ENCODE results near the gene ABCB6. TPM values are rescaled to one million over a fixed set of nuclear protein-coding genes. Genes with fewer than 3 reads are reported as not detected.

ABCB6 gene
- total RNA-seq, 1 experiment from 2014 or later, result 68.6 TPM

DNA sequence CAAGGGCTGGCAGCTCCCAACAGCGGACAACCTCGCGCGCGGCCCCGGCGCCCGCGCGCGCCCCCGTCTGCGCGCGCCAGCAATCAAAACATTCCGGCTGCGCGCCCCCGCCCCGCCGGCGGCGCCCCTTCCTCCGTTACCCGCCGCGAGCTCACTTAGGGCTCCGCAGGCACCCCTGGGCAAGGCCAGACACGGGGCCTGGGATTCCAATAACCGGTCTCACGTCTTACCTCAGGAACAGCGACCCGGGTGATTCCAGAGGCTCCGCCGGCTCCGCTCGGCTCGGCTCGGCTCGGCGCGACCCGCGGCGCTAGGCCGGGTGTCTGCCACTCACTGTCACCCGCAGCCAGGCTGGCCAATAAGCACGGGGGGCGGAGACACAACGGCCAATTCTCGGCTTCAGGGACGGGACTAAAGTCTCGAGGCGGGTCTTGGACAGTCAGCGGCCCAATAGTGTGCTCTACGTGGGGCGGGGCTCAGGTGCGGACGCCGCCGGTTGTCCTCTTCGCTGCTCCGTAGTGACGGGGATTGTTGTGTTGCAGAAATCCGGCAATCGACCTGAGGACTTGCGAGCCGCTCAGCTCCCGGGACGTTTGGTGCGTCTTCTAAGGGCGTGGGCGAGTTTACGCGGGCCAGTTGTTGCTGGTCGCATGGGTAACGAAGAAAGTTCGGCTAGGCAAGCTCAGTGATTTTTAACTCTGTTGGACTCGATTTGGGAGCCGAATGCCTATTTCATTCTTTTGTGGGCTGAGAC lies 10.7 kb upstream of the ABCB6 start, which contains the start of the genes ANKZF1 and ATG9A:
Gene ANKZF1, plus strand, starts transcription at position 502 of the 754 bp plus-strand sequence. CDS start 452 bp downstream, outside the sequence.
Gene ATG9A, minus strand, starts transcription at position 332 of the 754 bp plus-strand sequence. CDS start 1,612 bp downstream, outside the sequence.
- TF ChIP-seq, protein P1, sequence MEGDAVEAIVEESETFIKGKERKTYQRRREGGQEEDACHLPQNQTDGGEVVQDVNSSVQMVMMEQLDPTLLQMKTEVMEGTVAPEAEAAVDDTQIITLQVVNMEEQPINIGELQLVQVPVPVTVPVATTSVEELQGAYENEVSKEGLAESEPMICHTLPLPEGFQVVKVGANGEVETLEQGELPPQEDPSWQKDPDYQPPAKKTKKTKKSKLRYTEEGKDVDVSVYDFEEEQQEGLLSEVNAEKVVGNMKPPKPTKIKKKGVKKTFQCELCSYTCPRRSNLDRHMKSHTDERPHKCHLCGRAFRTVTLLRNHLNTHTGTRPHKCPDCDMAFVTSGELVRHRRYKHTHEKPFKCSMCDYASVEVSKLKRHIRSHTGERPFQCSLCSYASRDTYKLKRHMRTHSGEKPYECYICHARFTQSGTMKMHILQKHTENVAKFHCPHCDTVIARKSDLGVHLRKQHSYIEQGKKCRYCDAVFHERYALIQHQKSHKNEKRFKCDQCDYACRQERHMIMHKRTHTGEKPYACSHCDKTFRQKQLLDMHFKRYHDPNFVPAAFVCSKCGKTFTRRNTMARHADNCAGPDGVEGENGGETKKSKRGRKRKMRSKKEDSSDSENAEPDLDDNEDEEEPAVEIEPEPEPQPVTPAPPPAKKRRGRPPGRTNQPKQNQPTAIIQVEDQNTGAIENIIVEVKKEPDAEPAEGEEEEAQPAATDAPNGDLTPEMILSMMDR (IDR thresholded peaks at IDR 0.05; ENCODE audit: insufficient read depth in 1 of 2, low read depth in 1 of 2, low read length in 1 of 2, severe bottlenecking in 1 of 2, unreplicated experiment in 1 of 2), result no peak
- Mint-ChIP-seq H3K4me3 (ENCODE audit: unreplicated experiment) (peak within 1 kb of the TSS; percentile 100), H3K4me1 (ENCODE audit: low read depth, unreplicated experiment) (no peaks in the 10 kb centered on the region), H3K27me3 (ENCODE audit: insufficient read depth, unreplicated experiment) (no peaks in the 10 kb centered on the region), H3K27ac (ENCODE audit: unreplicated experiment) (peak within 1 kb of the TSS; percentile 100), H3K36me3 (ENCODE audit: insufficient read depth, unreplicated experiment) (peaks cover 35% of the 10 kb centered on the region), H3K9me3 (ENCODE audit: unreplicated experiment) (no peaks in the 10 kb centered on the region)
- intact Hi-C loops (cut with micrococcal nuclease; ENCODE audit: unreplicated experiment), result loop anchor here (1.0 kb wide), 5 partner anchors 10 to 69 kb away; partner anchors contain the start of genes DNAJB2, NHEJ1 and ZFAND2B
- Histone ChIP-seq H3K4me3 (ENCODE audit: low read depth, low read length) (peak within 1 kb of the TSS; percentile 69), H3K27me3 (replicated peaks; ENCODE audit: control insufficient read depth, insufficient read depth, low read length) (no peaks in the 10 kb centered on the region), H3K4me1 (0 out of 2 replicates have a peak, but pooled peaks cover 4% of the 10 kb centered on the region), H3K36me3 (ENCODE audit: control insufficient read depth, insufficient read depth, low read length) (peaks cover 11% of the 10 kb centered on the region), H3K9me3 (no peaks in the 10 kb centered on the region)
- DNase-seq, result peak; percentile 99
- ChIA-PET CTCF (interaction anchor here (0.6 to 1.1 kb wide), 5 partner anchors 23 to 200 kb away, joined by 3 to 4 read pairs (median 4); partner anchors contain the start of genes CNPPD1 and ZFAND2B), POLR2A (interaction anchor here (0.7 to 1.7 kb wide), 5 partner anchors 11 to 53 kb away, joined by 3 to 27 read pairs (median 6); partner anchors contain the start of genes ABCB6, CNPPD1, DNAJB2 and GLB1L)
- BruUV-seq (replicated peaks), result no TSS peak

DNA sequence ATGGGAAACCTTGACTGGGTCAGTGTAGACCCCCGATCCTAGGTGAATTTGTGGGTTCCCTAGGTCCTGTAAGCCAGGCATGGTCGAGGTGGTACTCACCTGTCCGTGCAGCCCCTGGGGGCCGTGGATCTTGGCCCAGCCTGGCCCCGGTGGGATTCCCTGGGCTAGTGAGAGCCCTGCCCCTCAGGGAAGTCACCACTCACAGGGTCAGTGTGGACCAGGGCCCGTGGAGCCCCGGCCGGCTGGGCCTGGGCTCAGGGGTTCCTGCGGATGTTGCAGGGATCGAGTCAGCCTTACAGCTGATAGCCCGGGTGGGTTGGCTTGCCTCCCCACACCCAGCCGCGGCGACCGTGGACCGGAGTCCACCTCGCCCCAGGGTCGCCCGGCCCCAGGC lies 10.2 kb upstream of the ABCB6 start:
- CTCF ChIA-PET, result interaction anchor here (0.6 to 1.0 kb wide), 2 partner anchors 22 to 52 kb away, joined by 4 read pairs; partner anchors contain the start of genes CNPPD1 and ZFAND2B

More for the DNA sequence above, 10.2 kb upstream of the ABCB6 start:
- no peak for DNase-seq
- Mint-ChIP-seq H3K27me3 (ENCODE audit: insufficient read depth, unreplicated experiment) (no peaks in the 10 kb centered on the region), H3K9me3 (ENCODE audit: unreplicated experiment) (no peaks in the 10 kb centered on the region), H3K36me3 (ENCODE audit: insufficient read depth, unreplicated experiment) (peaks cover 37% of the 10 kb centered on the region), H3K4me1 (ENCODE audit: low read depth, unreplicated experiment) (no peaks in the 10 kb centered on the region), H3K4me3 (ENCODE audit: unreplicated experiment) (peak overlapping the region; percentile 100), H3K27ac (ENCODE audit: unreplicated experiment) (peak overlapping the region; percentile 100)
- POLR2A ChIA-PET, result interaction anchor here (0.7 to 1.7 kb wide), 4 partner anchors 11 to 51 kb away, joined by 3 to 27 read pairs (median 8); partner anchors contain the start of genes ABCB6, DNAJB2, GLB1L and STK16
- peak overlapping the region; percentile 69 for H3K4me3 ChIP-seq (ENCODE audit: low read depth, low read length)
- H3K27me3 ChIP-seq (replicated peaks; ENCODE audit: control insufficient read depth, insufficient read depth, low read length), result no peaks in the 10 kb centered on the region
- H3K9me3 ChIP-seq, result no peaks in the 10 kb centered on the region
- H3K36me3 ChIP-seq (ENCODE audit: control insufficient read depth, insufficient read depth, low read length), result peaks cover 11% of the 10 kb centered on the region
- H3K4me1 ChIP-seq, result 0 out of 2 replicates have a peak, but pooled peaks cover 4% of the 10 kb centered on the region
- BruUV-seq (replicated peaks), result no TSS peak
- intact Hi-C loops (cut with micrococcal nuclease; ENCODE audit: unreplicated experiment), result loop anchor here (1.0 kb wide), 5 partner anchors 10 to 69 kb away; partner anchors contain the start of genes DNAJB2, NHEJ1 and ZFAND2B
- TF ChIP-seq, protein P1 (IDR thresholded peaks at IDR 0.05; ENCODE audit: insufficient read depth in 1 of 2, low read depth in 1 of 2, low read length in 1 of 2, severe bottlenecking in 1 of 2, unreplicated experiment in 1 of 2), result no peak

All from Caco-2 (cell line).